ENCODE data around the gene DPEP1. TPM values are rescaled to one million over a fixed set of nuclear protein-coding genes. Genes with fewer than 3 reads are reported as not detected.

The DPEP1 gene
- total RNA-seq, 1 experiment from 2014 or later, result 1.1 TPM

DNA sequence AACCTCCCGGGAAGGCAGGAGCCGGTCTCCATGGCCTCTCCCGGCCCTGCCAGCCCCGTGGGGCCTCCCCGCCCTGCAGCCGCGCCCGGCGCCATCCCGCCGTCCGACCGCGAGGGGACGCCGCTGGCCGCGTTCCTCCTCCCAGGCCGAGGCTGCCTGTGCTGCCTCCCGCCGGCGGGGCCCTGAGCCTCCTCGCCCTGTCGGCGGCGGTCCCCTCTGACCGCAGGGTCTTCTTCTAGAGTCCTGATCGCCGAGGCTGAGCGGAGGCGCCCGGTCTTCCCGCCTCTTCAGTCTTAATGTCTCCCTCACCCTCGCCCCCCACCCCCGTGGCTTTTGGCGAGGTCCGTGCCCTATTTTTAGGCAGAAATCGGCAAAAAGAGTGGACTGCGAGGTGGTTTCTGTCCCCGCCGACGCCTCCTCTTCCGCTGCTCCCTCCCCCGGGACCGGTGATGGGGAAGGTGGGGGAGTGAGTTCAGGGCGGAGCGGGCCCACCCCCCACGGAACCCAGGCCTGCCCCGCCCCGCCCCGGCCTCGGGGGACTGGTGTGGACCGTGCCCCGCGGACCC lies 38.7 kb upstream of the DPEP1 start (continued):
- TF ChIP-seq TCF7L2 (IDR thresholded peaks at IDR 0.05; ENCODE audit: borderline replicate concordance, extremely low read depth, insufficient read depth, insufficient read length) (peak; percentile 34), SRF (IDR thresholded peaks at IDR 0.05; ENCODE audit: low read depth) (no peak)

DNA sequence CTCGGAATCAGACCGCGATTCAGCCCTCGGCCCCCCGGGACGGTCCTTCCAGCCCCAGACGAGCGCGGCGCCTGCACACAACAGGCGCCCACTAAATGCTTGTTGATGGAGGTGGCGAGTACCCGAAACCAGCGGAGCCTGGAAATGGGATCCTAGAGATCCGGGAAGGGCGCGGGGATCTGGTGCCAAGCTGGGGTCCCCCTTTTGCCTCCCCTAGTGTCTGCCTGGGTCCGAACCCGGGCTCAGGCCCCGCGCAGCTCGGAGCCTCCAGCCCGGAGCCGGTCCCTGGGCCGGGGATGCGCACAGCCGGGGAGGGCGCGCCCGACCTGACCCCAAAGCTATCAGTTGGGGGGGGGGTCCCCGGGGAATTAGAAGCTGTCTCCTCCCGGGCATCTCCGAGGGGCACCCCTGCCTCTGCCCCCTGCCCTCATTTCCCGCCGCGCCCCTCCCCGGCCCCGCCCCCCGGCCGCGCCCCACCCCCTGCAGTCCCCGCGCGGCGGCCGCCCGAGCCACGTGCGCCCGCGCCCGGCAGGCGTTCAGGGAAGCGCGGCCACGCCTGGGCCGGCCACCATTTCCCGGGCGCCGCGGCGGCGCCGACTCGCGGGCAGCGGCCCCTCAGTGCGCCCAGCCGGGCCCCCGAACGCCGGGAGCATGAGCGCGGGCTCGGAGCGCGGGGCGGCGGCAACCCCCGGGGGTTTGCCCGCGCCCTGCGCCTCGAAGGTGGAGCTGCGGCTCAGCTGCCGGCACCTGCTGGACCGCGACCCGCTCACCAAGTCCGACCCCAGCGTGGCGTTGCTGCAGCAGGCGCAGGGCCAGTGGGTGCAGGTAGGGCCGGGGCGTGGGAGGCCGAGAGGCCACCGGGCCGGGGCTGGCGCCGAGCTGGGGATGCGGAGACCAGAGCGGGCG lies 37.9 kb upstream of the DPEP1 start, which contains the start of gene CPNE7:
Gene CPNE7 (plus strand): TSS at position 512 of the 906 bp plus-strand sequence. CDS start 140 bp downstream, at position 652.
- H3K9ac ChIP-seq (ENCODE audit: low read length), result peak within 1 kb of the TSS; percentile 99
- ChIA-PET POLR2A (interaction anchor here (1.2 kb wide), 1 partner anchor 10 kb away, joined by 3 read pairs; no protein-coding TSS in a partner anchor), CTCF (interaction anchor here (0.7 to 2.2 kb wide), 3 partner anchors 10 to 131 kb away, joined by 4 to 8 read pairs (median 5); no protein-coding TSS in a partner anchor), RAD21 (ENCODE audit: low non-redundant PET in 1 of 2, low total read pairs in 2 of 2, uncharacterized antibody in 2 of 2, unreplicated experiment in 2 of 2) (interaction anchor here in 1 of 2 experiments (1.3 kb wide), 1 partner anchor 66 kb away, joined by 3 read pairs; no protein-coding TSS in a partner anchor)
- intact Hi-C loops (cut with micrococcal nuclease), result loop anchor here (2.0 kb wide), 1 partner anchor 91 kb away; no protein-coding TSS in a partner anchor
- peaks cover 13 to 28% of the 10 kb centered on the region in 2 experiments; a peak in 3 of 4 replicates for H3K36me3 ChIP-seq (ENCODE audit: control insufficient read depth in 1 of 2, insufficient read depth in 2 of 2, low read length in 2 of 2)
- peak within 1 kb of the TSS; percentile 71 to 97 for H3K4me3 ChIP-seq (replicated peaks in 1 of 2; ENCODE audit: low read depth in 1 of 2, low read length in 2 of 2)
- H3K27me3 ChIP-seq (ENCODE audit: insufficient read depth, low read length), result no peaks in the 10 kb centered on the region
- H3K4me2 ChIP-seq (ENCODE audit: low read length), result peak within 1 kb of the TSS; percentile 99
- peak; percentile 54 for ATAC-seq
- DNase-seq (ENCODE audit: low read depth, low spot score), result no peak
- no TSS peak for BruUV-seq (replicated peaks)
- peaks cover 36% of the 10 kb centered on the region for H3K79me2 ChIP-seq (ENCODE audit: insufficient read depth, low read length)
- H3K4me1 ChIP-seq (ENCODE audit: control insufficient read depth in 1 of 2, insufficient read depth in 2 of 2, low read length in 2 of 2), result peaks cover 14 to 32% of the 10 kb centered on the region in 2 experiments
- peak within 1 kb of the TSS; percentile 99 for H3K27ac ChIP-seq (ENCODE audit: low read depth, low read length)
- TF ChIP-seq SIN3A (IDR thresholded peaks at IDR 0.05; ENCODE audit: low read depth), result no peak
- TF ChIP-seq ZFX (IDR thresholded peaks at IDR 0.05), result peak; percentile 75; the same call in 1 of the 2 replicates
- TF ChIP-seq POLR2A (IDR thresholded peaks at IDR 0.05; ENCODE audit: borderline replicate concordance, extremely low read depth, insufficient read depth, insufficient read length), result peak; percentile 68
- TF ChIP-seq POLR2AphosphoS5 (IDR thresholded peaks at IDR 0.05; ENCODE audit: low read depth, low read length), result peak; percentile 49
- no peak within 1 kb of the TSS for H2AFZ ChIP-seq (ENCODE audit: low read depth, low read length, poor library complexity, severe bottlenecking)
- no peaks in the 10 kb centered on the region for H3K9me2 ChIP-seq (ENCODE audit: insufficient read depth)
- H4K20me1 ChIP-seq (ENCODE audit: insufficient read depth), result no peaks in the 10 kb centered on the region
- H3K9me3 ChIP-seq (ENCODE audit: control insufficient read depth in 1 of 2, insufficient read depth in 1 of 2, low read depth in 1 of 2, low read length in 2 of 2), result peaks cover 0 to 4% of the 10 kb centered on the region in 2 experiments; a peak in 1 of 4 replicates
